Hepatocyte (in vitro differentiated cells): ENCODE measurements around the gene OTOL1. TPM values are rescaled to one million over a fixed set of nuclear protein-coding genes. Genes with fewer than 3 reads are reported as not detected.

Source experiments
- DNase-seq: peaks from one replicate; pipeline ENCODE4 v3.0.0-alpha.2; 2016; ENCODE audit warnings: low spot score
- H2AFZ ChIP-seq: fragments of 200-600 bp; sonication (generic); 2 replicates; pipeline ENCODE4 v1.6.0; 2016; ENCODE audit warnings: antibody characterized with exemption, mild to moderate bottlenecking
- H3K27ac ChIP-seq: fragments of 200-600 bp; sonication (generic); 2 replicates; pipeline ENCODE4 v1.5.1; 2016; ENCODE audit warnings: mild to moderate bottlenecking
- H3K27me3 ChIP-seq: fragments of 200-600 bp; sonication (generic); 2 replicates; pipeline ENCODE4 v1.6.1; 2016
- H3K36me3 ChIP-seq: fragments of 200-600 bp; sonication (generic); replicated peaks from 2 replicates; pipeline ENCODE4 v1.5.1; 2016; ENCODE audit warnings: low read depth; ENCODE audit not compliant: insufficient read depth
- H3K4me1 ChIP-seq: fragments of 200-600 bp; sonication (generic); 2 replicates; pipeline ENCODE4 v1.5.1; 2016; ENCODE audit warnings: mild to moderate bottlenecking, moderate library complexity; ENCODE audit not compliant: insufficient read depth
- H3K4me2 ChIP-seq: fragments of 200-600 bp; sonication (generic); 2 replicates; pipeline ENCODE4 v1.6.0; 2016
- H3K4me3 ChIP-seq: fragments of 200-600 bp; sonication (generic); 2 replicates; pipeline ENCODE4 v1.5.1; 2016; ENCODE audit warnings: mild to moderate bottlenecking
- H3K79me2 ChIP-seq: fragments of 200-600 bp; sonication (generic); 2 replicates; pipeline ENCODE4 v1.6.0; 2017; ENCODE audit warnings: mild to moderate bottlenecking
- H3K9me2 ChIP-seq: fragments of 200-600 bp; sonication (generic); replicated peaks from 2 replicates; pipeline ENCODE4 v1.6.0; 2017; ENCODE audit warnings: mild to moderate bottlenecking; ENCODE audit not compliant: insufficient read depth
- H3K9me3 ChIP-seq: fragments of 200-600 bp; sonication (generic); 2 replicates; pipeline ENCODE4 v1.5.1; 2016; ENCODE audit warnings: low read depth, mild to moderate bottlenecking
- H4K20me1 ChIP-seq: fragments of 200-600 bp; sonication (generic); 2 replicates; pipeline ENCODE4 v1.6.0; 2016; ENCODE audit warnings: mild to moderate bottlenecking; ENCODE audit not compliant: insufficient read depth, poor library complexity, severe bottlenecking
- CTCF ChIP-seq: fragments of 200-600 bp; sonication (generic); IDR thresholded peaks from 2 replicates; pipeline ENCODE4 v1.5.1; 2016; ENCODE audit warnings: antibody characterized with exemption, mild to moderate bottlenecking; ENCODE audit not compliant: poor library complexity
- EZH2 ChIP-seq: fragments of 200-600 bp; sonication (generic); IDR thresholded peaks from 2 replicates; pipeline ENCODE4 v1.6.1; 2016; ENCODE audit warnings: antibody characterized with exemption, mild to moderate bottlenecking, borderline replicate concordance
- EZH2phosphoT487 ChIP-seq: fragments of 200-600 bp; sonication (generic); IDR thresholded peaks from one replicate; pipeline ENCODE4 v1.6.1; 2018; ENCODE audit warnings: antibody characterized with exemption, mild to moderate bottlenecking, low read depth, moderate library complexity; ENCODE audit not compliant: unreplicated experiment, severe bottlenecking
- WGBS: methylation state at CpG from one replicate; pipeline ENCODE4 v1.1.6; 2016; ENCODE audit warnings: low lambda C conversion rate; ENCODE audit errors: missing lambda C conversion rate; 5-methylcytosine and 5-hydroxymethylcytosine counted together
- polyA plus RNA-seq: library from polyadenylated mRNA; unstranded; fragments of >200 nt; fragmentation: Nextera tagmentation; extraction: Ambion mirVana; gene quantifications from 2 replicates; pipeline ENCODE4 v1.2.1, GENCODE V29; 2016
- total RNA-seq: library from RNA; depleted of rRNA; stranded (reverse); fragments of >200 nt; gene quantifications from 2 replicates; pipeline ENCODE4 v1.2.3, GENCODE V29; 2014

The OTOL1 gene
- total and polyA plus RNA-seq, 2 experiments from 2014 or later, result not detected

- no peak overlapping the region for H3K4me2 ChIP-seq
- H3K36me3 ChIP-seq, result no peaks in the 10 kb centered on the region
- H2AFZ ChIP-seq, result no peak overlapping the region
- WGBS, result 87% methylated on average over 4 of the region's 4 CpGs
- H4K20me1 ChIP-seq, result no peaks in the 10 kb centered on the region
- H3K27me3 ChIP-seq, result no peaks in the 10 kb centered on the region
- peaks cover 7% of the 10 kb centered on the region for H3K4me1 ChIP-seq
- TF ChIP-seq CTCF, result no peak
- no peak for TF ChIP-seq EZH2
- no peak for TF ChIP-seq EZH2phosphoT487
- DNase-seq, result no peak
- H3K4me3 ChIP-seq, result no peak overlapping the region
- no peaks in the 10 kb centered on the region for H3K9me2 ChIP-seq
- H3K27ac ChIP-seq, result no peak overlapping the region
- H3K79me2 ChIP-seq, result no peaks in the 10 kb centered on the region
- no peaks in the 10 kb centered on the region for H3K9me3 ChIP-seq
Measured at GRCh38 chr3:161548301-161548700, 51.7 kb downstream of the OTOL1 start.

- Histone ChIP-seq H2AFZ (no peak overlapping the region), H3K4me2 (no peak overlapping the region), H4K20me1 (no peaks in the 10 kb centered on the region), H3K27ac (no peak overlapping the region), H3K9me3 (no peaks in the 10 kb centered on the region), H3K27me3 (no peaks in the 10 kb centered on the region), H3K4me3 (no peak overlapping the region), H3K36me3 (no peaks in the 10 kb centered on the region), H3K79me2 (no peaks in the 10 kb centered on the region), H3K4me1 (peaks cover 7% of the 10 kb centered on the region), H3K9me2 (no peaks in the 10 kb centered on the region)
- 90% methylated on average over 1 of the region's 1 CpG for WGBS
- TF ChIP-seq CTCF (no peak), EZH2 (no peak), EZH2phosphoT487 (no peak)
- DNase-seq, result no peak
Measured at GRCh38 chr3:161549261-161549660, 52.7 kb downstream of the OTOL1 start.

GRCh38 chr3:161550491-161551195 is 54.0 kb downstream of the OTOL1 start:
- Histone ChIP-seq H4K20me1 (no peaks in the 10 kb centered on the region), H3K9me2 (no peaks in the 10 kb centered on the region), H2AFZ (no peak overlapping the region), H3K4me1 (peaks cover 7% of the 10 kb centered on the region), H3K27ac (no peak overlapping the region), H3K4me2 (no peak overlapping the region), H3K36me3 (no peaks in the 10 kb centered on the region), H3K9me3 (no peaks in the 10 kb centered on the region), H3K4me3 (no peak overlapping the region), H3K79me2 (no peaks in the 10 kb centered on the region), H3K27me3 (no peaks in the 10 kb centered on the region)
- TF ChIP-seq CTCF (no peak), EZH2 (no peak), EZH2phosphoT487 (no peak)
- no peak for DNase-seq
- 76% methylated on average over 6 of the region's 6 CpGs for WGBS
